H1 (cell line): ENCODE data around the gene AGBL5. TPM values are rescaled to one million over a fixed set of nuclear protein-coding genes. Genes with fewer than 3 reads are reported as not detected.

Source experiments
- ATF2 ChIP-seq: IDR thresholded peaks from 2 replicates; pipeline ENCODE4 v1.6.1; 2012; ENCODE audit warnings: low read length, inconsistent platforms
- CHD1 ChIP-seq: IDR thresholded peaks from 2 replicates; pipeline ENCODE4 v1.6.1; 2012; ENCODE audit warnings: low read depth, low read length, improper control_type of control experiment
- CREB1 ChIP-seq: IDR thresholded peaks from 2 replicates; pipeline ENCODE4 v1.6.1; 2012; ENCODE audit warnings: inconsistent platforms
- POLR2A ChIP-seq, 2 experiments: IDR thresholded peaks; 1 replicate in 1 of 2; 2 replicates in 1 of 2; pipeline ENCODE4 v1.6.1; 2011; ENCODE audit warnings: low read depth in 2 of 2, low read length in 2 of 2, mild to moderate bottlenecking in 2 of 2; ENCODE audit errors: control extremely low read depth in 1 of 2
- RBBP5 ChIP-seq: IDR thresholded peaks from 2 replicates; pipeline ENCODE4 v1.7.1; 2012; ENCODE audit warnings: low read depth, mild to moderate bottlenecking, inconsistent platforms, low read length, moderate library complexity, borderline replicate concordance
- TAF1 ChIP-seq: IDR thresholded peaks from 2 replicates; pipeline ENCODE4 v1.6.1; 2011; ENCODE audit warnings: mild to moderate bottlenecking, low read depth, low read length
- TCF12 ChIP-seq: IDR thresholded peaks from 2 replicates; pipeline ENCODE4 v1.6.1; 2011; ENCODE audit warnings: low read depth, mild to moderate bottlenecking, low read length
- polyA plus RNA-seq, 7 experiments: library from polyadenylated mRNA; depleted of rRNA in 3 of 7; stranded (reverse) in 5 of 7; unstranded in 2 of 7; fragments of >200 nt in 5 of 7; fragments of 200-250 nt in 2 of 7; gene quantifications; 1 replicate in 5 of 7; 2 replicates in 1 of 7; 4 replicates in 1 of 7; pipeline versions ENCODE4 v1.2.1 to v1.2.3, GENCODE V29; 2011 to 2013; ENCODE audit warnings: missing spikeins in 2 of 7, mixed read lengths in 2 of 7
- total RNA-seq: library from RNA; stranded (reverse); fragmentation: NEBNext Ultra II Directional; extraction: Animal tissue kit (Norgen Biotek cat#: 25700); gene quantifications from 2 replicates; pipeline ENCODE4 v1.2.1, GENCODE V29; 2021

Gene AGBL5
- total and polyA plus RNA-seq, 2 of the 8 experiments (the other 6 are each of a cell fraction or from before 2014, with no cell fraction given), result 45.4 to 62.0 TPM

- TF ChIP-seq CHD1 (no peak), CREB1 (no peak), RBBP5 (no peak), TCF12 (no peak), TAF1 (no peak), POLR2A (IDR thresholded peaks at IDR 0.05; ENCODE audit: control extremely low read depth in 1 of 2, low read depth in 2 of 2, low read length in 2 of 2) (no peak), ATF2 (no peak)
Measured at GRCh38 chr2:27042159-27042661, 9.3 kb upstream of the AGBL5 start (continued).
